Stimulated activated CD4-positive, alpha-beta T cell treated with anti-CD3 and anti-CD28 coated beads, Interleukin-2, amount 100 ng/mL, for 4 hours (primary cell): ENCODE data around the gene C6orf89.

Source experiments
- DNase-seq: peaks from one replicate; pipeline ENCODE4 v3.0.0-alpha.2; 2020; ENCODE audit warnings: low read depth

C6orf89 gene

GRCh38 chr6:36969988-36970891, 84.5 kb downstream of the C6orf89 start:
- no peak for DNase-seq

- no peak for DNase-seq
These were observed 85.4 kb downstream of the C6orf89 start for GRCh38 chr6:36970892-36971842.

GRCh38 chr6:36971921-36972673, 86.3 kb downstream of the C6orf89 start:
- no peak for DNase-seq

- DNase-seq = no peak
These were observed 87.4 kb downstream of the C6orf89 start for GRCh38 chr6:36973190-36973589.

- no peak for DNase-seq
These were observed 87.9 kb downstream of the C6orf89 start for GRCh38 chr6:36973647-36974046.

GRCh38 chr6:36975231-36976006, 89.7 kb downstream of the C6orf89 start:
- no peak for DNase-seq

- no peak for DNase-seq
These were observed 90.2 kb downstream of the C6orf89 start for GRCh38 chr6:36976007-36976264.

- DNase-seq = no peak
These were observed 90.8 kb downstream of the C6orf89 start for GRCh38 chr6:36976509-36976908.

GRCh38 chr6:36976931-36977330, 91.2 kb downstream of the C6orf89 start:
- DNase-seq = no peak

- no peak for DNase-seq
These were observed 91.8 kb downstream of the C6orf89 start for GRCh38 chr6:36977470-36977941.
